HG02852 (cell line): Measurements from ENCODE around the gene NFIA.

Experiments
- ATAC-seq: cut with Tn5 transposase; IDR thresholded peaks from one replicate; pipeline ENCODE4 v1.9.1; 2021; ENCODE audit warnings: mild to moderate bottlenecking, moderate library complexity; ENCODE audit not compliant: unreplicated experiment

The NFIA gene

GRCh38 chr1:61285371-61285885, 203.1 kb downstream of the NFIA start:
- ATAC-seq: no peak

GRCh38 chr1:61287014-61287413, 204.7 kb downstream of the NFIA start:
- no peak for ATAC-seq

GRCh38 chr1:61287734-61288133, 205.4 kb downstream of the NFIA start:
- ATAC-seq: no peak

GRCh38 chr1:61289232-61290098, 207.1 kb downstream of the NFIA start:
- ATAC-seq: no peak

- no peak for ATAC-seq
These were observed 208.2 kb downstream of the NFIA start for GRCh38 chr1:61290525-61290924.

- no peak for ATAC-seq
These were observed 210.8 kb downstream of the NFIA start for GRCh38 chr1:61293197-61293596.

GRCh38 chr1:61293986-61294504, 211.7 kb downstream of the NFIA start:
- no peak for ATAC-seq

GRCh38 chr1:61294930-61295329, 212.6 kb downstream of the NFIA start:
- ATAC-seq: no peak

- no peak for ATAC-seq
These were observed 213.6 kb downstream of the NFIA start for GRCh38 chr1:61295818-61296537.

- no peak for ATAC-seq
These were observed 215.5 kb downstream of the NFIA start for GRCh38 chr1:61297887-61298286.

GRCh38 chr1:61299463-61299862, 217.1 kb downstream of the NFIA start:
- no peak for ATAC-seq

GRCh38 chr1:61300899-61301298, 218.5 kb downstream of the NFIA start:
- no peak for ATAC-seq

- ATAC-seq: peak; percentile 88
These were observed 219.7 kb downstream of the NFIA start for GRCh38 chr1:61301824-61302657.

- no peak for ATAC-seq
These were observed 225.2 kb downstream of the NFIA start for GRCh38 chr1:61307422-61308142.

GRCh38 chr1:61310057-61310456, 227.7 kb downstream of the NFIA start:
- no peak for ATAC-seq

GRCh38 chr1:61310538-61310937, 228.2 kb downstream of the NFIA start:
- no peak for ATAC-seq

- ATAC-seq: no peak
These were observed 231.6 kb downstream of the NFIA start for GRCh38 chr1:61313906-61314422.

- no peak for ATAC-seq
These were observed 232.7 kb downstream of the NFIA start for GRCh38 chr1:61315011-61315410.

- no peak for ATAC-seq
These were observed 234.1 kb downstream of the NFIA start for GRCh38 chr1:61316493-61316892.
